IPS-11a (cell line): ENCODE data around the gene NUDT22.

ENCODE experiments used
- H3K4me3 ChIP-seq: one replicate; pipeline ENCODE4 v1.5.1; 2013; ENCODE audit warnings: low read depth, low read length, control low read depth

Gene NUDT22

DNA sequence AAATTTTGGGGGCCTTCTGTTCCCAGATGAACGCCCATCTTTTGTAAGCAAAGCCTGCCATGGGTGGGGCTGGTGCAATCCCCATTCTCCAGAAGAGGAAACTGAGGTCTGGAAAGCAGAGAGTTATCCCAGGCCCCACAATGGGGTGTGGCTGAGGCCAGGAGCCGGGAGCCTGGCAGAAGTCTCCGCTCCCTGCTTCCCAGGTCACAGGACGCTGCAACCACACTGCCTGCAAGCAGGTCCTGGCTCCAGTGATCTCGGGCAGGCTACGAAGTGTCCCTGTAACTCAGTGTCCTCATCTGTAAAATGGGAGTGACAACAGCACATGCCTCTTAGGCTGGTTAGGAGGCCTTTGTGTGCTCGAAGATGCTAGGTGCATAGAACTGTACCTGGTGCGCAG lies 27.0 kb downstream of the NUDT22 start:
- H3K4me3 ChIP-seq = no peak overlapping the region

DNA sequence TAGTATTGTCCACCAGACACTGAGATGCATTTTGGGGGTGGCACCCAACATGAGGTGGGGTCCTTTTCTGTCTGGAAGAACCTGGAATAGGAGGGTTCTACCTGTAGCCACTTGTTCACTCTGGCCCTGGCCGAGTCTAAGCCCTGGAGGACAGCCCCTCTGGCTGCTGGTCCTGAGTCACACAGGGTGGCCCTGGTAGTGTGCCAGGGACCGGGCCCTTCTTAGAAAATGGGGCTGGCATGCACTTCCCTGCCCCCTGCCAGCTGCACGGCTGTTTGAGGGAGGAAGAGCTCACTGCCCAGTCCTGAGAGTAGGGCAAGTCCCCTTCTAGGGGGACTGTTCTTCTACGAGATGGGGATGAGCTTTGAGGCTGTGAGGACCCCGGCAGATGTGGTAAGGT lies 27.4 kb downstream of the NUDT22 start:
- H3K4me3 ChIP-seq = no peak overlapping the region

DNA sequence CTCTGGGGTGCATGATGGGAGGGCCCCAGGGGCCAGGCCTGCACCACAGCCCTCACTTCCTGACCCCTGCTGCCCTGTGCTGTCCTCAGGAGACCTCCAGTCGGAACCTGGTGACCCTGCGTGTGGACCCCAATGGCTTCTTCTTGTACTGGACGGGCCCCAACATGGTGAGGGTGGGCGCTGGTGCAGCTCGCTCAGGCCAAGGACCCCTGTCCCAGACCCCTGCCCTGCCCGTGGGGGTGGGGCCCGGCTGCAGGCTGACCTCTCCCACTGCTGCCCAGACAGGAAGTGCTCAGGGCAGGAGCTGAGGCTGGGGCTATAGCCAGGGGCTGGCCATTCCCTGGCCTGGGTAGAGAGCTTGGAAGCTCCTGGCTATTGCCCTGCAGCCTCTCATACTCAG lies 28.3 kb downstream of the NUDT22 start:
- H3K4me3 ChIP-seq = no peak overlapping the region

DNA sequence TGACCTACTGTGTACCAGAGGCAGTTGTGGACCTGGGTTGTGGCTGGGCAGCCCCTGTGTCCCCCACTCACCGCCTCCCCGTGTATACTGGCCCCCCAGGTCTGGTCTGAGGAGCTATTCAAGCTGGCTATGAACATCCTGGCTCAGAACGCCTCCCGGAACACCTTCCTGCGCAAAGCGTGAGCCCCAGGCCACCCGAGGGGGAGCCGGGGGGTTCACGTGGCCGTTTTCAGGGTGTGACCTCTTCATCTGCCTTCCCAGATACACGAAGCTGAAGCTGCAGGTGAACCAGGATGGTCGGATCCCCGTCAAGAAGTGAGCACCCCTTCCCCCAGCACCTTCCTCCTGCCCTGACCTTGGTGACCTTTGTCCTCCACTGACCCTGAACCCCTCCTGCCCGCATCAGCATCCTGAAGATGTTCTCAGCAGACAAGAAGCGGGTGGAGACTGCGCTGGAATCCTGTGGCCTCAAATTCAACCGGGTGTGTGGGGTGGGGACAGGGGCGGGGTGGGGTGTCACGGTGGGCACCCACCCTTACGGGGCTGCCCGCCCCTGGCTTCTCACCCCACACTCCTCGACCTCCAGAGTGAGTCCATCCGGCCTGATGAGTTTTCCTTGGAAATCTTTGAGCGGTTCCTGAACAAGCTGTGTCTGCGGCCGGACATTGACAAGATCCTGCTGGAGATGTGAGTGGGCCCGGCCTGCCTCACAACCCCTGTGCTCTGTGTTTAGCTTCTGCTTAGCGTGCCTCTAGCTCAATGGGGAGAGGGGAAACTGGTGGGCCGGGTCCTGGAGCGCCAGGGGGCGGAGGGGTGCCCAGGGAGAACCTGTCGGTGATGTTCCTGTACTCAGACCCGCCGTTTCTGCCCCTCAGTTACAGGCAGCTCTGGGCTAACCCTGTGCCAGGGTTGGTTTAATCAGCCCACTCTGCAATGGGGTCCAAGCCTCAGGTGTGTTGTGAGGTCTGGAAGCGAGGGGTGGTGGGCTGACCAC lies 29.4 kb downstream of the NUDT22 start:
- H3K4me3 ChIP-seq = no peak overlapping the region

DNA sequence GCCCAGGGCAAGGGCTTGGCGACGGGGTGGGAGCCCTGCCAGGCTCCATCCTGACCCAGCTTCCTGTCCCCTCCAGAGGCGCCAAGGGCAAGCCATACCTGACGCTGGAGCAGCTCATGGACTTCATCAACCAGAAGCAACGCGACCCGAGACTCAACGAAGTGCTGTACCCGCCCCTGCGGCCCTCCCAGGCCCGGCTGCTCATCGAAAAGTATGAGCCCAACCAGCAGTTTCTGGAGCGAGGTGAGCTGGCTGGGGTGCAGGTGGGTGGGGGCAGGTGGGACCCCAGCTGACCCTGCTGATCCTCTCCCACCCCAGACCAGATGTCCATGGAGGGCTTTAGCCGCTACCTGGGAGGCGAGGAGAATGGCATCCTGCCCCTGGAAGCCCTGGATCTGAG lies 30.2 kb downstream of the NUDT22 start:
- no peak overlapping the region for H3K4me3 ChIP-seq

DNA sequence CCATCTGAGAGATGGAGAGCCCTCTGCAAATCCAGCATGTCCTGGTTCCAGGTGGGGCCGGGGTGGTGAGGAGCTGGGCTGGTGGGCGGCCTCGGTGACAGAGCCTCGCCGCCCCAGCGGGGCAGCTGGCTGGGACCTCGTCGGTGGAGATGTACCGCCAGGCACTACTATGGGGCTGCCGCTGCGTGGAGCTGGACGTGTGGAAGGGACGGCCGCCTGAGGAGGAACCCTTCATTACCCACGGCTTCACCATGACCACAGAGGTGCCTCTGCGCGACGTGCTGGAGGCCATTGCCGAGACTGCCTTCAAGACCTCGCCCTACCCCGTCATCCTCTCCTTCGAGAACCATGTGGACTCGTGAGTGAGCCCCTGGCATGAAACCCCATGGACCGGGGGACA lies 32.3 kb downstream of the NUDT22 start:
- H3K4me3 ChIP-seq = no peak overlapping the region

DNA sequence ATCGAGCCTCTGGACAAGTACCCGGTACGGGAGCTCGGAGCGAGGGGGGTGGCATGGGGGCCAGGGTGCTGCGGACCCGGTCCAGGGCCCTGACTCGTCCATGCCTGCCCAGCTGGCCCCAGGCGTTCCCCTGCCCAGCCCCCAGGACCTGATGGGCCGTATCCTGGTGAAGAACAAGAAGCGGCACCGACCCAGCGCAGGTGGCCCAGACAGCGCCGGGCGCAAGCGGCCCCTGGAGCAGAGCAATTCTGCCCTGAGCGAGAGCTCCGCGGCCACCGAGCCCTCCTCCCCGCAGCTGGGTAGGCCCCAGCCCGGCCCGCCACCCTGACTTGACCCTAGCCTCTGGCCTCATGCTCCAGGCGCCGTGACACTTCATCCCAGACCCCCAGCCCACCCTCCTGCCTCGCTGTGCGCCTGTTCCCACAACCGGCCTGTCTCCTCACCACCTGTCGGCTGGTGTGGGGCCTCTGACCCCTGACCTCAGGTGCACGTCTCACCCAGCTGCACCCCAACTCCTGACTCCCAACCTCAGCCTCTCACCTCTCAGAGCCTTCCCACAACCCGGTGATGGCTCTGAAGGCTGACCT lies 33.0 kb downstream of the NUDT22 start:
- no peak overlapping the region for H3K4me3 ChIP-seq

DNA sequence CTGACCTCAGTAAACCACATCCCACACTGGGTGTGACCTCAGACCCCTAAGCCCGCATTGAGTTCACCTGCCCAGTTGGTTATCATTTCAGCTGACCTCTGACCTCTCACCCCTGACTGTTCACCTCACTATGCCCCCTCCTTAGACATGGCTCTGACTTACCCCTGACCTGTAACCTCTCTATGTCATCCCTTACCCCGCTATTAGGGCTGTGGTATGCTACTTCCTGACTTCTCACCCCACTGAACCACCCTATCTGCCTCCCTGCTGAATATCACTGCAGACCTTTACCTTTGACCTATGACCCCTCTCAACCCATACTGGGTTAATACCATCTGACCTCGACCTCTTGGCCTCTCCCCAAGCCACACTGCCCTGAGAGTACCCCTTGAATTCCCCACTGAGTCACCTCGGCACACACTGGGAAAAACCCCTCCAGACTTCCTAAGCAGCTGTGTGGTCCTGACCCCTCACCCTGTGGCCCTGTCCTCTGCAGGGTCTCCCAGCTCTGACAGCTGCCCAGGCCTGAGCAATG lies 33.5 kb downstream of the NUDT22 start:
- H3K4me3 ChIP-seq = no peak overlapping the region

DNA sequence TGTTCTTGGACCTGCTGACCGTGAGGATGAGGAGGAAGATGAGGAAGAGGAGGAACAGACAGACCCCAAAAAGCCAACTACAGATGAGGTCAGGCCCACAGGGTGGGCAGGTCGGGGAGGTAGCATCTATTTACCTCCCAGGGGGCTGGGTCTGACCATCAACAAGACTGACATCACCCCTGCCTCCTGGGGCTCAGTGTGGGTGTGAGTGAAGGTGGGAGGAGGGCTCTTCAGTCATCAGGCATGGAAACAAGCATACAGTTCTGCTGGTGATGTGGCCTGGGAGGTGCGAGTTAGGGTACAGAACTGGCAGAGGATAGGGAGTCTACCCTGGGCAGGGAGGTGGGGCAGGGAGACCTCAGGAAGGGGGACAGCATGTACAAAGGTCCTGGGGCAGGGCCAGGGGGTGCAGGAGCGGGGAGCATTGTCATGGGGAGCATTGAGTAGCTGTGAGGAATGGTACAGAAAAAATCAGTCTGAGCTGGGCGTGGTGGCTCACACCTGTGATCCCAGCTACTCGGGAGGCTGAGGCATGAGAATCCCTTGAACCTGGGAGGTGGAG lies 34.2 kb downstream of the NUDT22 start:
- no peak overlapping the region for H3K4me3 ChIP-seq

DNA sequence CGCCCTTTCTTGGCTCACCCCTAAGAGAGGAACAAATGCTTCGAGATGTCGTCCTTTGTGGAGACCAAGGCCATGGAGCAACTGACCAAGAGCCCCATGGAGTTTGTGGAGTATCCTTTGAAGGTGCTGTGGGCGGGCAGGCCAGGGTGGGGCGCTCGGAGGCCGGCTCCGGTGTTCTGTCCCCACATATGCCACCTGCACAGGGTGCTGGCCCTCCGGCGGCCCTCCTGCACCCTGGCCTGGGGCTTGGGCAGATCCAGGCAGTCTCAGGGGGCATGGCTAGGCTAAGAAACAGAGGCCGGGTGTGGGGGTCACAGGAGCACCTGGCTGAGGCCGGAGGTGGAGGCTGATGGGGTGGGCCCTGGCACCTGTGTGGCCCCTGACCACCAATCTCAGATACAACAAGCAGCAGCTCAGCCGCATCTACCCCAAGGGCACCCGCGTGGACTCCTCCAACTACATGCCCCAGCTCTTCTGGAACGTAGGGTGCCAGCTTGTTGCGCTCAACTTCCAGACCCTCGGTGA lies 35.5 kb downstream of the NUDT22 start:
- no peak overlapping the region for H3K4me3 ChIP-seq

DNA sequence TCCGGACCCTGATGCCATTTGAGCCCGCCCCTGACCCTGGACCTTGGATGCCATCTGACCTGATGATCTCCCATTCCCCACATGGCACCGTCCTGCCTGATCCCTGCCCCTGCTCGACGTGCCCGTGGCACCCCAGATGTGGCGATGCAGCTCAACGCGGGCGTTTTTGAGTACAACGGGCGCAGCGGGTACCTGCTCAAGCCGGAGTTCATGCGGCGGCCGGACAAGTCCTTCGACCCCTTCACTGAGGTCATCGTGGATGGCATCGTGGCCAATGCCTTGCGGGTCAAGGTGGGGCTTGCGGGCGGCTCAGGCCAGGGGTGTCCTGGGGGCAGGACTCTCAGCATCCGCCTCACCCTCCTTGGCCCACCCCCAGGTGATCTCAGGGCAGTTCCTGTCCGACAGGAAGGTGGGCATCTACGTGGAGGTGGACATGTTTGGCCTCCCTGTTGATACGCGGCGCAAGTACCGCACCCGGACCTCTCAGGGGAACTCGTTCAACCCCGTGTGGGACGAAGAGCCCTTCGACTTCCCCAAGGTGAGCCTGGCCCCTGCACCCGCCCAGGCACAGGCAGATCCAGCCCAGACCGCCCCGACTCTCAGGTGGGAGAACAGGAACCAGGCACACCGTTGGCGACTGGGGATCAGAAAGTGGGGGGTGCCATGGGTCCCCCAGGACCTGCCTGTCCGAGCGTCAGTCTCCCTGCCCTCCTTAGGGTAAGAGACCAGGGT lies 36.4 kb downstream of the NUDT22 start:
- H3K4me3 ChIP-seq = no peak overlapping the region

DNA sequence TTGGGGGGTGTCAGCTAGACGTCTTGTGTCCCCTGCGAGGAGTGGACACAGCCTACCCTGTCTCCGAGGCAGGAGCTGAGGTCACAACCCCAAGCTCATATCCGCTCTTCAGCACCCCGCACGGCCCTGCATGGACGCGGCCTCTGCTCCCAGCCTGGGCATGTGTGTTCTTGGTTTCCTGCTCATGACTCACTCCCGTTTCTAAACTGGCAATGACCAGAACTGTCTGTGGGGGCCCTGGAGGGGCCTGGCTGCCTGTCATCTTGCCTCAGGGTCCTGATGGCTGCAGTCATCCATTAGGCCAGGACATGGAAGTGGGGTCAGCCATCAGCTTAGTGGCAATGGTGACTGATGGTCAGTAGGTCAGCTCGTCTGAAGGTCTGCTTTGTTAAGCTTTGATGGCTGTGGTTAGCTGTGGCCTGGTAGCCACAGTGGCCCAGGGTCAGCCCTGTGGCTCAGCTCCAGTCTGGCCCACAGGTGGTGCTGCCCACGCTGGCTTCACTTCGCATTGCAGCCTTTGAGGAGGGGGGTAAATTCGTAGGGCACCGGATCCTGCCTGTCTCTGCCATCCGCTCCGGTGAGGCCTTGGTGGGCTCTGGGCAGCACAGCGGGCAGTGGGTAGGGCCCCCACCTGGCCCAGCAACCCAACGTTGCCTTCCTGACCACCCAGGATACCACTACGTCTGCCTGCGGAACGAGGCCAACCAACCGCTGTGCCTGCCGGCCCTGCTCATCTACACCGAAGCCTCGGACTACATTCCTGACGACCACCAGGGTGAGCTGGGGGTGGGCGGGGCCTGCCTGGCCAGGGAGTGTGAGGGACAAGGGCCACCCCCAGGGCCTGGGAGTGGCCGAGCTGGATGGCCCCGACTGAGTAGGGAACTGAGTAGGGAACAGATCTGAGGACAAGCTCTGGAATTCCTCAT lies 37.2 kb downstream of the NUDT22 start:
- H3K4me3 ChIP-seq = no peak overlapping the region

DNA sequence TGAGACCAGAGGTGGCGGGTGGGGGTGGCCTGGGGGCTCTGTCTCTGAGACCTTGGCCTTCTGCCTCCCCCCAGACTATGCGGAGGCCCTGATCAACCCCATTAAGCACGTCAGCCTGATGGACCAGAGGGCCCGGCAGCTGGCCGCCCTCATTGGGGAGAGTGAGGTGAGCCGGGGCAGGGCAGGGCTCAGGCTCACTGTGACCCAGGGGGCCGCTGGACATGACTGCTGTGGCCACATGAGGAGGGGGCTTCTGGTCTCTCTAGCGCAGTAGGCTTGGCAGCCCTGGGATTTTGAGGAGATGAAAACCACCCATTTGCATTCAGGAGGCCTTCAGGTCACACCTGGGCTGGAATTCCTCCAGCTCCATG lies 37.9 kb downstream of the NUDT22 start:
- H3K4me3 ChIP-seq = no peak overlapping the region

DNA sequence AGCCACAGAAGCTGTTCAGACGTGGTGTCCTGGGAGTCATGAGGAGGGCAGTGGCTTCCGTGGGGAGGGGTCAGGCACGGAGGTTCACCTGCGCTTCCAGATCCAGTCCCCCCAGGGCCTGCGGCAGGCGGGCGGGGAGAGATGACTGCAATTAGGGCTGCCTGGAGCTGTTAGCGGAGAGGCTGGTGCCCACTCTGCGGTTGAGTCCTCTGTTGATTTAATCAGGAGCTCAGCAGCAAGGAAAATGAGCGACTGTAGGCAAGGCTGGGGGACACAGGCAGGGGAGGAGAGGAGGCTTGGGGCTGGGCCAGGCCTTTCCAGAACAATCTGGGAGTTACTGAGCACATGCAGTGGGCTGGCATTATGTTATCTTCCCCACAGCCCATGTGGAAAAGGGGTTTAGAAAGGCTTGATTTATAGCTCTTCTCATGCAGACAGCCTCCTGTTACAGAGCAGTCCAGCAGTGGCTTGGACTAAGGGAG lies 38.3 kb downstream of the NUDT22 start:
- H3K4me3 ChIP-seq = no peak overlapping the region

DNA sequence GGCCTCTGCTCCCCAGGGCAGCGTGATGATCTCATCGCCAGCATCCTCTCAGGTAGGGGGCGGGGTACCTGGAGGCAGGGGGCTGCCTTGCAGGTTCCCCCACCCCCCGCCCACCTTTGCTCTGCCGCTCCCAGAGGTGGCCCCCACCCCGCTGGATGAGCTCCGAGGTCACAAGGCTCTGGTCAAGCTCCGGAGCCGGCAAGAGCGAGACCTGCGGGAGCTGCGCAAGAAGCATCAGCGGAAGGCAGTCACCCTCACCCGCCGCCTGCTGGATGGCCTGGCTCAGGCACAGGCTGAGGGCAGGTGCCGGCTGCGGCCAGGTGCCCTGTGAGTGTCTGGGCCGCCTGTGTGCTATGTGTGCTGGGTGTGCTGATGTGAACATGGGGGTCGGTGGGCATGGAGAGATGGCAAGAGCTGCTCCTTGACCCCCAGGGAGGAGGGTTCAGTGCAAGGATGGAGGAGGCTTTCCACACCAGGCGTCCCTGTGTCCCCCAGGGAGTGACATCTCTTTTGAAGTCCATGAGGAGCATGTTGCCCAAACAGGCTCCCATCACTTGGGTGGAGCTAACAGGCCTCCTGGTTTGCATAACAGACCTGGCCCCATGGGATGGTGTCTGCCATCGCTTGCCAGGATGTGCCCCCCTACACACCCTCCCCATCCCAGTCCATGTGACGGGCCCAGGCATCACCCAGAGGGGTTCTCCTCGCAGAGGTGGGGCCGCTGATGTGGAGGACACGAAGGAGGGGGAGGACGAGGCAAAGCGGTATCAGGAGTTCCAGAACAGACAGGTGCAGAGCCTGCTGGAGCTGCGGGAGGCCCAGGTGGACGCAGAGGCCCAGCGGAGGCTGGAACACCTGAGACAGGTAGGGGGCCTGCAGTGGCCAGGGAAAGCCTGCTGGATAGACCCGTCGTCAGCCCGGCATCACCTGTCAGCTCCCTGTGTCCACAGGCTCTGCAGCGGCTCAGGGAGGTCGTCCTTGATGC lies 39.4 kb downstream of the NUDT22 start:
- H3K4me3 ChIP-seq = no peak overlapping the region

DNA sequence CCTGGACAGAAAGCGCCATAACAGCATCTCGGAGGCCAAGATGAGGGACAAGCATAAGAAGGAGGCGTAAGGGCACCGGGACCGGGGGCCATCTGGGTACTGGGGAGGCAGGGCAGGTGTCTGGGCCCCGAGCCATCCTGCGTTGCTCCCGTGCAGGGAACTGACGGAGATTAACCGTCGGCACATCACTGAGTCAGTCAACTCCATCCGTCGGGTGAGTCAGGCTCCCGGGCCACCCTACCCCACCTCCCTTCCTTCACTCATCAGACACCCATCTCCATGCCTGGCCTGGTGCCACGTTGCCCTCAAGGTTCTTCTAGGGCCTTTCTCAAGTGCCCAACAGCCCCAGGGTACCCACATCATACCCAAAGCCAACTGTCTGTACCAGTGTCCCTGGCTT lies 40.3 kb downstream of the NUDT22 start:
- H3K4me3 ChIP-seq = no peak overlapping the region

DNA sequence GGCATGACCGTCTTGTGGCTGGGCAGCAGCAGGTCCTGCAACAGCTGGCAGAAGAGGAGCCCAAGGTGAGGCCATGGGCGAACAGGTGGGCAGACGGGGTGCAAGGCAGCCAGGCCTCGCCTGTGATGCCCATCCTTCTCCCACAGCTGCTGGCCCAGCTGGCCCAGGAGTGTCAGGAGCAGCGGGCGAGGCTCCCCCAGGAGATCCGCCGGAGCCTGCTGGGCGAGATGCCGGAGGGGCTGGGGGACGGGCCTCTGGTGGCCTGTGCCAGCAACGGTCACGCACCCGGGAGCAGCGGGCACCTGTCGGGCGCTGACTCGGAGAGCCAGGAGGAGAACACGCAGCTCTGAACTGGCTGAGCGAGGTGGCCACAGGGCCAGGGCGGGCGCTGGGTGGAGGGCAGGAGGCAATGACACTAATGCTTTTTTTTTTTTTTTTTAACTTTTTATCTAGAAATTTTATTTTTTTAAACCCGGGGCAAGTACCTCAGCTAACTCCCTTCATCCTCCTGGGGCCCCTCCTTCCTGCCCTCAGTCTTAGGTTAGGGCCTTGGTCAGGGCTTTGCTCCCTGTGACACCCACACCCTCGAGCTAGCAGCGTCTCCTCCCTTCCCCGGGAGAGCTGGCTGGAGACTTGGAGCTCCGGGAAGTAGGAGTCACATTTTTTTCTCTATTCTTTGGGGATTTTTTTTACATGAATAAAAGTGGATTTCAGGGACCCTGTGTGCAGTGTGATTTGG lies 41.3 kb downstream of the NUDT22 start:
- no peak overlapping the region for H3K4me3 ChIP-seq
